ENCODE results near the gene ILKAP.

The ILKAP gene

GRCh38 chr2:238166391-238167343 is 36.8 kb downstream of the ILKAP start:
- no peak for DNase-seq (ENCODE audit: low spot score)

- DNase-seq (ENCODE audit: low spot score), result no peak
Observed at GRCh38 chr2:238165288-238165921, 38.1 kb downstream of the ILKAP start.

- no peak for DNase-seq (ENCODE audit: low spot score)
Observed at GRCh38 chr2:238164906-238165287, 38.6 kb downstream of the ILKAP start.

GRCh38 chr2:238163481-238164198 is 39.9 kb downstream of the ILKAP start:
- no peak for DNase-seq (ENCODE audit: low spot score)

- DNase-seq (ENCODE audit: low spot score), result no peak
Observed at GRCh38 chr2:238162846-238163441, 40.6 kb downstream of the ILKAP start.

- no peak for DNase-seq (ENCODE audit: low spot score)
Observed at GRCh38 chr2:238162251-238162845, 41.1 kb downstream of the ILKAP start.

- no peak for DNase-seq (ENCODE audit: low spot score)
Observed at GRCh38 chr2:238161291-238162051, 42.0 kb downstream of the ILKAP start.

GRCh38 chr2:238160206-238161129 is 43.0 kb downstream of the ILKAP start:
- DNase-seq (ENCODE audit: low spot score), result no peak

GRCh38 chr2:238159661-238160205 is 43.8 kb downstream of the ILKAP start:
- DNase-seq (ENCODE audit: low spot score), result no peak

- DNase-seq (ENCODE audit: low spot score), result no peak
Observed at GRCh38 chr2:238159071-238159539, 44.4 kb downstream of the ILKAP start.

- DNase-seq (ENCODE audit: low spot score), result no peak
Observed at GRCh38 chr2:238158509-238159070, 44.9 kb downstream of the ILKAP start, which contains the start of gene ERFE. Gene ERFE (plus strand): TSS chr2:238158970. CDS start chr2:238159008, 38 bp downstream.

GRCh38 chr2:238158018-238158508 is 45.4 kb downstream of the ILKAP start:
- DNase-seq (ENCODE audit: low spot score), result no peak

GRCh38 chr2:238157506-238158017 is 45.9 kb downstream of the ILKAP start:
- no peak for DNase-seq (ENCODE audit: low spot score)

GRCh38 chr2:238155761-238156694 is 47.5 kb downstream of the ILKAP start:
- DNase-seq (ENCODE audit: low spot score), result no peak

GRCh38 chr2:238155051-238155760 is 48.3 kb downstream of the ILKAP start:
- DNase-seq (ENCODE audit: low spot score), result no peak

GRCh38 chr2:238154570-238154969 is 48.9 kb downstream of the ILKAP start:
- DNase-seq (ENCODE audit: low spot score), result no peak
